Inflammatory macrophage (primary cell): Measurements from ENCODE around the gene PAF1.
"Not testable (repeated sequence)": the region's sequence is repeated elsewhere in the genome, so short reads cannot be mapped to it uniquely, and the experiment has no call there.

Experiments used
- DNase-seq, 2 donors: peaks; one replicate each; pipeline ENCODE4 v3.0.0-alpha.2; 2020 to 2022

The PAF1 gene

DNA sequence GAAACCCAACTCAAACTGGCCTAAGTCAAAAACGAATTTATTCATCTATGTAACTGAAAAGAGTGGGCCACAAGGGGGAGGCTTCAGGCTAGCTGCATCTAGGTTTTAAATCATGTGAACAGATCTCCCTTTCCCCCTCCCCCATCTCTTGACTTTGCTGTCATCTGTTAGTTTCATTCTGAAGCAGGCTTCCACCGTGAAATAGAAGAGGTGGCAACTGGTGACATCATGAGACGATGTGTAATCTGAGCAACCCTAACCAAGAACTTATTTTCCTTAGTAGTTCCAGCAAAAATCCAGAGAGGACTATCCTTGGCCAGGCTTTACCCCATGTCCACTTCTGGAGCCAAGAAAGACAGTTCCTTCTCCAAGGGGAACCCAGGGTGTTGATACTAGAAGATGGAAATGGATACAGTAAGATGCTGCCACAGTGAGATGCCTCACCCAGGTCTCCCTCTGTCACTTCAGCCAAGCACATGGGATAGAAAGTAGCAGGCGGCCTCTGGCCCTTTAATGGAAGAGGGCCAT lies 39.3 kb downstream of the PAF1 start:
- DNase-seq, result peak in 1 of 2 donors; percentile 21

DNA sequence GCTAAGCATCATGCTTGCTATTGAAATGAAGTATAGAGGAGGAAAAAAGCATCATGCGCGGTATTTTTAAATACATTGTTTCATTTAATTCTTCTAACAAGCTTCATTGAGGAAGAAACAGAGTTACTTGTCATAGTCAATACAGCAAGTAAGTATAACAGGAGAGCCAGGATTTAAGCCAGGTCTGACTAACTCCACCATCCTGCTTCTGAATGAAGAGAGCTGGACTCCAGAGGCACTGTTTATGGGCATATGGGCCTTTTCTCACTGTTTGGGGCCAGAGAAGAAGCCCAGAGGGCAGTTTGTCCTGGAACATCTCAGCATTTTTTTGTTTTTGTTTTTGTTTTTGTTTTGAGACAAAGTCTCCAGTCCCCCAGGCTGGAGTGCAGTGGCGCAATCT lies 40.8 kb downstream of the PAF1 start:
- DNase-seq, result no peak

DNA sequence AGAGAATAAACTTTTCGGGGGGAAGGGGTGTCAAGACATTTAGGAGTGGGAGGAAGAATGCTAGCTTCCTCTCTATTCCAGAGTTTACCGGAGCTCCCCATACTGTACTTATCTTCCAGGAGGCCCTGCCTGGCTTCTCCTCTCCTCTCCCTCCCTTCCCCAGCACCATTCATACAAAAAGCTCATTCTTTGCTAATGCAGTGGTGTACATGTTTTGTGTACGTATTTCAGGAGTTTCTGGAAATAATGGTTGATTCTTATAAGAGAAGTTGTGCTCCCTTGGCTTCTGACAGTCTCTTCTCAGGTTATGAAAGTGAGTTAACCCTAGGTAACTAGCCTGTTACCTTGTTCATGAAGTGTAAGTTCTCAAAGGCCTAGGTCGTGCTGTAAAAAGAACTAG lies 41.6 kb downstream of the PAF1 start:
- no peak for DNase-seq

DNA sequence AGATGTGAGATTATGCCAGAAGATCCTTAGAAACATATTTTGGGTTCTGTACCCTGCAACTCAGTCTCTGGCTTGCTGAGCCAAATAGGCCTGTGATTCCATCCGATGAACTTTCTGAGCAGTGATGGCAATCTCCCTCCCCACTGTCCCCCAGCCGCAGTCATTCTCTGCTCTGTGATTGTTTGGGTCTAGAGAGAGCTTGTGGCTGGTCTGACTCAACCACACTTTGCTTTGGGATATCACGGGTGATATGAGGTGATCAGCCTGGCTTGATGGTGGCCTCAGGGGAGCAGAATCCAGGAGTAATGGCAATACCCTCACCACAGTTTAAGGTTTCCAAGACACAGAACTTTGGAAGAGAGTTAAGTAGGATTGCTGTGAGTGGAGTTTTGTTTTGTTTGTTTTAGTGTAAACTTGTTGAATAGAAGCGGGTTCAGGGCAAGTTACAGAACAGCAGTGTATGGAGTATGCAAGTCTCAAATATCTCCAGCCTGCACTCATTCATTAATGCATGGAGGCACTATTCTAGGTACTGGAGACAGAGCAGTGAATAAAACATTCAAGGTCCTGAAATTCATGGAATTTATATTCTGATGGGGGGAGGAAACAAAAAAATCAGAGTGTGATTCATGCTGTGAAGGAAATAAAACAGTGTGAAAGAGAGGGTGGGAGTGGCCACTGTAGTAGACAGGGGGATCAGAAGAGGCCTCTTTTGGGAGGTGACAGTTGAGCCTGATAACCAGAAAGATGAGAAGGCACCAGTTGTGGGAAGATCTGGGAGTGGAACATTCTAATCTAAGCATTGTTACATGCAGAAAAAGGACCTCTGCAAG lies 43.4 kb downstream of the PAF1 start:
- DNase-seq, result no peak

DNA sequence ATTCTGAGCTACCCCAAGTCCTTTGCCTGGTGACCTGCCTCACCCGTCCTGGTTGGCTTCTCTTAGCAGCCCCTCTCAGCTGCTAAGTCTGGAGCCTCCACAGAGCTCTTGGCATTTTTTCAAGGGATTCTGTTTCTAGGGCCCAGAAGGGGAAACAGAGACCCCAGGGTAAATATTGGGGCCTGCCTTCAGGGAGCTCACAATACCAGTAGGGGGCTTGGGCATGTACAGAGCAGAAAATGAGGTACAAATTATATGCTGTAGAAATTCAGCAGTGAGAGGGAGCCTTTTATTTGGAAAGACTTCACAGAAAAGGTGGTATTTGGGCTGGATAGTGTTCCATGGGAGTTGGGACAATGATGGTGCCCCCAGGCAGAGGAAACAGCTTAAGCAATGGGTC lies 45.0 kb downstream of the PAF1 start:
- DNase-seq, result no peak

DNA sequence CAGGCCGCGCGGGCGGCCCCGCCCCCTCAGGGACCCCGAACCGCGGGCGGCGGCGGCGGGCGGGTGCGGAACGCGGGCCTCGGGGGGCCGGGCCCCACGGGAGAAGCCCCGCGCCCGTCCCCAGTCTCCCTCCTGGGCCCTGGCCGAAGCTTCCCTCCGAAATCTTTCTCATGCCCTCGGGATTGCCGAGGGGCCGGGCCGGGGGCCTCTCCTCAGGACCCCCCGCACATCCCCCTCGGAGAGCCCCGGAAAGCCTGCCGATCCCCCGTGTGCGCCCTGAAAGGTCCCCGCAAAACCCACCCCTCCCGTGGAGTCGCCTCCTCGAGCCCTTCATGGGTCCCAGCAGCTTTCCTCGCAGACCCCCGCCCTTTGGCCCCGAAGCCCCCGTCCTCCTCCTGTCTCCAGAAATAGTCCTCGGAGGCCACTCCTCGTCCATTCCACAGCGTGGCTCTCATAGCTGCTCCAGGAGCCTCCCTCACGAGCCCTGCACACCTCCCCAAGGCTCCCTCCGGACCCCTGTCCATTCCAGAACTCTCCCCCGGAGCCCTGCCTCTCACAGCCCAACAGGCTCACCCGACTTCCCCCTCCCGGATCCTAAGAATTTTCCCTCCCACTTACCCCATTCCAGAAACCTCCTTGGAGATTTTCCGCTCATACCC lies 48.1 kb downstream of the PAF1 start:
- DNase-seq, result no peak

DNA sequence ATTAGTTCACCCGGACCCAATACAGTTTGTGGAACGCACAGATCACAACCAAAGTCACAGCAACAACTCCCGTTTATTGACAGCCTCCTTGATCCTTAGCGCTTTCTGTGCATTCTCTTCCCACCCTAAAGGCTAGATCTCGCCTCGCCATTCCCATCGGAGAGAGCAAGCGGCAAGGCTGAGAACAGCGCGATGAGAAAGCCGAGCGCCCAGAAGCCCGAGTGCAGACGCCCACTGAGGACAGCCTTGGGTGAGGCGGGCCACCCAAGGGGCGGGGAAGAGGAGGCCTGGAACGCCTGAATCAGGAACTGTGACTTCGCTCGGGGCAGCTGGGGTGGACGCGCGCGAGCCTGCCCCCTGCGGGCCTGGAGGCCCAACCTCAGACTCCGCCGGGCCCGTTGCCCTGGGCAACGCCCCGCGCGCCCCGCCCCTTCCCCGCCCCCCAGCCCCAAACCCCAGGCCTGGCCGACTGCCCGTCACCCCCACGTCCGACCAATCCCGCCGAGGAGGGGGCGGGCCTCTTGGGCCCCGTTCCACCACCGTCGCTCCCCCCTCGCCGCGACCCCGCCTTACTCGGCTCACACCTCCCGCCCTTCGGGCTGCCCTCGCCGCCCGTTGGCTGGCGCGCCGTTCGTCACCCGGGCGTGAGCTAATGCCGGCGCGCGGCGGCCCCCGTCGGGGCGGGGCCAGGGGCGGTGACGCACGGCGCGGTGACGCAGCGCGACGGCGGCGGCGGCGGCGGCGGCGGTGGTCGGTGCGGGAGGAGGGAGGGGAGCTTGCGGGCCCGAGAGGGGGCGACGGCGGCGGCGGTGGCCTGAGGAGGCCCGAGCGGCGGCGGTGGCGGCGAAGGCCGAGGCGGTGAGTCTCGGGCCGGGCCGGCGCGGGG lies 48.9 kb downstream of the PAF1 start, which contains the start of gene SAMD4B:
Gene SAMD4B (plus strand): TSS at position 703 of the 886 bp plus-strand sequence. CDS start 14,473 bp downstream, outside the sequence.
- DNase-seq, result peak; percentile 98 to 99

DNA sequence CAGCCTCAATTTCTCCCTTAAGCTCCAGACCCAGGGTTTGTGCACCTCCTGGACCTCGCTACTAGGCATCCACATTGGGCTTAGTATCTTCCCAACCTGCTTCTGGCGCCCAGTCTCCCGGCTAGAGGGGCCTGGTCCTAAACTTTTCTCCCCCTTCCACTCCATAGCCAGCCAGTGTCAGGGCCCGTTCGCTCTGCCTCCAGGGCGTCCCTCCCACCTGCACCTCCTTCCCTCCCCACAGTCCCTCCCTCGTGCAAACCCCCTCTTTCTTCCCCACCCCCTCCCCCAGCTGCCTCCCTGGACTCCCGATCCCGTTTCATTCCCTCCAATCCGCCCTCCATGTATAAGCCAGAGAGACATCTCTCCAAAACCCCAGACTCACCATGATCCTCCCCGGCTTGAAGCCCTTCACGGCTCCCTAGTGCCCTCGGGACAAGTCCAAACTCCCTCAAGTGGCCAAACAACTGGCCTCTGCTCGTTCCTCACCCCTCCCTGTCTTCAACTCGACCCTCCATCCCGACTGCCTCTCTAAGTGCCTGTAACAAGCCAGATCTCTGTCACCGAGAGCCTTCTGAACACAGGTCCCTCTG lies 49.7 kb downstream of the PAF1 start:
- peak; percentile 33 to 48 for DNase-seq

DNA sequence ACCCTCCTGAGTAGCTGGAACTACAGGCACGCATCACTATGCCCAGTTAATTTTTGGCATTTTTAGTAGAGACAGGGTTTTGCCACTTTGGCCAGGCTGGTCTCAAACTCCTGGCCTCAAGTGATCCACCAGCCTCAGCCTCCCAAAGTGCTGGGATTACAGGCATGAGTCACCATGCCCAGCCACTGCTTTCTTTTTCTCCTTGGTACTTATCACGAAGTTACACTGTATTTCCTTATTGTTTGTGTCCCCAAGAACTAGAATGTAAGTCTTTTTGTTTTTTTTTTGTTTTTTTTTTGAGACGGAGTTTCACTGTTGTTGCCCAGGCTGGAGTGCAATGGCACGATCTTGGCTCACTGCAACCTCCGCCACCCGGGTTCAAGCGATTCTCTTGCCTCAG lies 50.8 kb downstream of the PAF1 start:
- DNase-seq, result not testable (repeated sequence)

DNA sequence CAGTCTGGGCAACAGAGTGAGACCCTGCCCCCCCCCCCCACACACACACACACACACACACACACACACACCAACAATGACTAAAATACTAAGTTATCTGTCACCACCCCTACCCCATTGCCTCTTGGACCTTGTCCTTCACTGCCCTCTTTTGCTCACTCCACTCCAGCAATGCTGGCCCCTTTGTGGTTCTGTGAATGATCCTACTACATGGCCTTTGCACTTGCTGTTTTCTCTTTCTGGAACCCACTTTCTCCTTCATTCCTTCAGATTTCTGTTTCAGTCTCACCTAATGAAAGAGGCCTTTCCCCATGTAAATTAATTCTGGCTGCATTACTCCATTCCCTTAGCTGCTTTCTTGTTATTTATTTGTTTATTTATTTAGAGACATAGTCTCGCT lies 51.2 kb downstream of the PAF1 start:
- DNase-seq, result no peak

DNA sequence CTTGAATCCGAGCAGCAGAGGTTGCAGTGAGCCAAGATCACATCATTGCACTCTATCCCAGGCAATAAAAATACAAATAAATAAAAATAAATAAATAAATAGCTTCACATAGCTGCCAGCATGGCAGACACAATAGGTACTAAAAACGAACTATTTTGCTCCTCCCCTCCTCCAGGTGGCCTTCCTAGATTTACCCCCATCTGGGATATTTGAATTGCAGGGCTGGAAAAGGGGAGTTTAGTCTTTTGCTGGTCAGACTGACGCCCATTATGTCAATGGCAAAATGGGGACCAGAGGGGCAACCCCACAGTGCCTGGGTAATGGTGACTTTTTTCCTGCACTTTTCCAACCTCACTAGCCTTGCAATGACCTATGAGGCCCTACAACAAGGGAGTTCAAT lies 54.4 kb downstream of the PAF1 start:
- no peak for DNase-seq
